SK-N-SH (cell line): Measurements from ENCODE around the gene RHOJ. TPM values are rescaled to one million over a fixed set of nuclear protein-coding genes. Genes with fewer than 3 reads are reported as not detected.

Source experiments
- CTCF ChIA-PET: fragments of 300-600, 350-600 bp; formaldehyde crosslinking; extraction: SDS; loops from one replicate; lab custom pipeline; 2021; lab: Yijun Ruan, JAX
- POLR2A ChIA-PET: fragments of 350-600 bp; sonication (Branson Sonifier 250); formaldehyde crosslinking; extraction: SDS; loops from one replicate; lab custom pipeline; 2020; ENCODE audit warnings: antibody characterized with exemption, inconsistent platforms; lab: Yijun Ruan, JAX
- DNase-seq: peaks from one replicate; pipeline ENCODE4 v3.0.0; 2012
- H2AFZ ChIP-seq: fragments of 200-600 bp; sonication (generic); 2 replicates; pipeline ENCODE4 v1.8.1; 2016; ENCODE audit warnings: antibody characterized with exemption, mild to moderate bottlenecking, low read depth
- H3F3A ChIP-seq: fragments of 200-600 bp; sonication (generic); replicated peaks from 2 replicates; pipeline ENCODE3; 2016; ENCODE audit warnings: antibody characterized with exemption, mild to moderate bottlenecking; ENCODE audit not compliant: insufficient read depth
- H3K27ac ChIP-seq, 2 experiments: fragments of 200-500 bp in 1 of 2; fragments of 200-600 bp in 1 of 2; sonication (Bioruptor generic) in 1 of 2; sonication (generic), shearing (Covaris generic) in 1 of 2; 2 replicates each; pipeline versions ENCODE4 v1.5.1 to v1.6.1; 2014 to 2016; ENCODE audit warnings: low read depth in 2 of 2, inconsistent platforms in 1 of 2, low read length in 1 of 2, mild to moderate bottlenecking in 1 of 2, mixed read lengths in 1 of 2
- H3K27me3 ChIP-seq: fragments of 200-600 bp; sonication (generic), shearing (Covaris generic); 2 replicates; pipeline ENCODE4 v1.6.1; 2016; ENCODE audit warnings: mixed run types; ENCODE audit not compliant: insufficient read depth
- H3K36me3 ChIP-seq, 2 experiments: fragments of 200-500 bp in 1 of 2; fragments of 200-600 bp in 1 of 2; sonication (Bioruptor generic) in 1 of 2; sonication (generic) in 1 of 2; replicated peaks in 1 of 2; 2 replicates each; pipeline versions ENCODE3 to v1.5.1; 2014 to 2016; ENCODE audit warnings: low read length in 1 of 2, mild to moderate bottlenecking in 1 of 2; ENCODE audit not compliant: insufficient read depth in 2 of 2, control insufficient read depth in 1 of 2
- H3K4me1 ChIP-seq, 2 experiments: fragments of 200-500 bp in 1 of 2; fragments of 200-600 bp in 1 of 2; sonication (Bioruptor generic) in 1 of 2; sonication (generic), shearing (Covaris generic) in 1 of 2; 2 replicates each; pipeline versions ENCODE4 v1.5.1 to v1.6.1; 2014 to 2016; ENCODE audit warnings: low read depth in 1 of 2, low read length in 1 of 2, mixed run types in 1 of 2; ENCODE audit not compliant: insufficient read depth in 2 of 2, control insufficient read depth in 1 of 2
- H3K4me2 ChIP-seq: fragments of 200-600 bp; sonication (generic), shearing (Covaris generic); 2 replicates; pipeline ENCODE4 v1.6.1; 2017; ENCODE audit warnings: mixed run types
- H3K4me3 ChIP-seq, 2 experiments: fragments of 200-500 bp in 1 of 2; fragments of 200-600 bp in 1 of 2; sonication (Bioruptor generic) in 1 of 2; sonication (generic), shearing (Covaris generic) in 1 of 2; 2 replicates each; pipeline versions ENCODE4 v1.5.1 to v1.8.1; 2014 to 2016; ENCODE audit warnings: low read depth in 2 of 2, inconsistent platforms in 1 of 2, low read length in 1 of 2, mild to moderate bottlenecking in 1 of 2, mixed read lengths in 1 of 2, moderate library complexity in 1 of 2
- H3K79me2 ChIP-seq: fragments of 200-600 bp; sonication (generic); 2 replicates; pipeline ENCODE4 v1.8.1; 2017; ENCODE audit warnings: mild to moderate bottlenecking; ENCODE audit not compliant: insufficient read depth
- H3K9ac ChIP-seq: fragments of 200-600 bp; sonication (generic); 2 replicates; pipeline ENCODE4 v1.6.1; 2017; ENCODE audit warnings: mixed run types
- H3K9me2 ChIP-seq: fragments of 200-600 bp; sonication (generic); 2 replicates; pipeline ENCODE4 v1.6.1; 2017; ENCODE audit warnings: mixed run types
- H3K9me3 ChIP-seq: fragments of 200-600 bp; sonication (generic); 2 replicates; pipeline ENCODE4 v1.6.1; 2017; ENCODE audit warnings: mixed run types, mild to moderate bottlenecking, moderate library complexity
- H4K20me1 ChIP-seq: fragments of 200-600 bp; sonication (generic); 2 replicates; pipeline ENCODE4 v1.6.1; 2017; ENCODE audit warnings: mild to moderate bottlenecking, mixed run types; ENCODE audit not compliant: insufficient read depth
- EP300 ChIP-seq, 2 experiments: IDR thresholded peaks; 2 replicates each; pipeline versions ENCODE4 v1.4.0 to v1.6.1; 2012; ENCODE audit warnings: borderline replicate concordance in 1 of 2, low read depth in 1 of 2, low read length in 1 of 2
- FOSL2 ChIP-seq: IDR thresholded peaks from 2 replicates; pipeline ENCODE4 v1.4.0; 2012; ENCODE audit warnings: low read depth, mild to moderate bottlenecking, moderate library complexity, borderline replicate concordance
- FOXJ3 ChIP-seq: sonication (generic); formaldehyde crosslinking; IDR thresholded peaks from 2 replicates; pipeline ENCODE4 v1.5.1; 2020; ENCODE audit warnings: mild to moderate bottlenecking, missing genetic modification reagents
- FOXM1 ChIP-seq: IDR thresholded peaks from 2 replicates; pipeline ENCODE4 v1.4.0; 2012; ENCODE audit warnings: low read depth, mild to moderate bottlenecking
- JUND ChIP-seq: IDR thresholded peaks from 2 replicates; pipeline ENCODE4 v1.4.0; 2012
- MXI1 ChIP-seq: IDR thresholded peaks from 2 replicates; pipeline ENCODE4 v1.6.1; 2012; ENCODE audit warnings: mild to moderate bottlenecking, low read depth, low read length, improper control_type of control experiment
- RAD21 ChIP-seq: IDR thresholded peaks from 2 replicates; pipeline ENCODE4 v1.6.1; 2012; ENCODE audit warnings: mild to moderate bottlenecking, low read length
- REST ChIP-seq: IDR thresholded peaks from 2 replicates; pipeline ENCODE4 v1.6.1; 2012; ENCODE audit warnings: mild to moderate bottlenecking, low read depth, low read length, moderate library complexity
- RXRA ChIP-seq: IDR thresholded peaks from 2 replicates; pipeline ENCODE4 v1.4.0; 2012; ENCODE audit warnings: low read depth, mild to moderate bottlenecking, borderline replicate concordance
- ZBTB33 ChIP-seq: IDR thresholded peaks from 2 replicates; pipeline ENCODE4 v1.4.0; 2012; ENCODE audit warnings: low read depth, borderline replicate concordance
- WGBS: methylation state at CpG from one replicate; pipeline ENCODE4 v1.1.6; 2017; ENCODE audit warnings: low lambda C conversion rate; 5-methylcytosine and 5-hydroxymethylcytosine counted together
- polyA plus RNA-seq, 3 experiments: library from polyadenylated mRNA; depleted of rRNA; stranded (reverse); fragments of >200 nt; gene quantifications; 2 replicates each; pipeline ENCODE4 v1.2.3, GENCODE V29; 2012

The RHOJ gene
- polyA plus RNA-seq, 1 of the 3 experiments (the other 2 are of a cell fraction): 12.1 TPM

GRCh38 chr14:63273717-63274655 lies 69.7 kb downstream of the RHOJ start:
- H2AFZ ChIP-seq: no peak overlapping the region
- no peak for DNase-seq
- 49% methylated on average over 8 of the region's 8 CpGs for WGBS
- H3K9me2 ChIP-seq: no peaks in the 10 kb centered on the region
- no peaks in the 10 kb centered on the region for H3K79me2 ChIP-seq
- no peak for TF ChIP-seq ZBTB33
- TF ChIP-seq EP300 (IDR thresholded peaks at IDR 0.05; ENCODE audit: borderline replicate concordance in 1 of 2, low read depth in 1 of 2, low read length in 1 of 2): no peak
- TF ChIP-seq RAD21: no peak
- no peak for TF ChIP-seq FOSL2
- no peak for TF ChIP-seq FOXM1
- H3K27ac ChIP-seq: no peak overlapping the region
- no peak overlapping the region for H3K9ac ChIP-seq
- H3K4me2 ChIP-seq: no peak overlapping the region
- POLR2A ChIA-PET: no interaction called here
- H4K20me1 ChIP-seq: no peaks in the 10 kb centered on the region
- no peak overlapping the region for H3K4me3 ChIP-seq
- no peaks in the 10 kb centered on the region for H3K27me3 ChIP-seq
- no peaks in the 10 kb centered on the region for H3K9me3 ChIP-seq
- H3F3A ChIP-seq: no peaks in the 10 kb centered on the region
- no peaks in the 10 kb centered on the region for H3K36me3 ChIP-seq
- H3K4me1 ChIP-seq: peaks cover 0 to 3% of the 10 kb centered on the region in 2 experiments; a peak in 1 of 4 replicates
- CTCF ChIA-PET: interaction anchor here (0.7 to 8.1 kb wide), 3 partner anchors 11 to 1111 kb away, joined by 3 to 54 read pairs (median 3); no protein-coding TSS in a partner anchor

GRCh38 chr14:63275611-63276010 lies 71.4 kb downstream of the RHOJ start:
- Histone ChIP-seq H3K9me3 (no peaks in the 10 kb centered on the region), H3K36me3 (no peaks in the 10 kb centered on the region), H3K9me2 (no peaks in the 10 kb centered on the region), H3K4me3 (no peak overlapping the region), H4K20me1 (no peaks in the 10 kb centered on the region), H3K4me1 (peaks cover 0 to 3% of the 10 kb centered on the region in 2 experiments; a peak in 1 of 4 replicates), H3K27me3 (no peaks in the 10 kb centered on the region), H3K79me2 (no peaks in the 10 kb centered on the region), H3F3A (no peaks in the 10 kb centered on the region), H3K4me2 (no peak overlapping the region), H3K27ac (no peak overlapping the region), H3K9ac (no peak overlapping the region), H2AFZ (no peak overlapping the region)
- DNase-seq: no peak
- 52% methylated on average over 3 of the region's 3 CpGs for WGBS
- CTCF ChIA-PET: interaction anchor here (0.8 to 8.1 kb wide), 19 partner anchors 9 to 1118 kb away, joined by 3 to 61 read pairs (median 5); no protein-coding TSS in a partner anchor
- no peak for TF ChIP-seq JUND
- no peak for TF ChIP-seq REST
- TF ChIP-seq FOXJ3 (CRISPR knock-in tag): no peak
- no peak for TF ChIP-seq RXRA
- TF ChIP-seq MXI1: no peak
- POLR2A ChIA-PET: no interaction called here
